KOPT-K1 (cell line): ENCODE data around the gene PIAS1.
A peak's percentile ranks its signal among the peaks of the same experiment; 100 is the strongest.
"Not testable (repeated sequence)": the region's sequence is repeated elsewhere in the genome, so short reads cannot be mapped to it uniquely, and the experiment has no call there.

ENCODE experiments used
- H3K27ac ChIP-seq: fragments of 200-600 bp; sonication (generic); 2 replicates; pipeline ENCODE4 v1.5.1; 2016; ENCODE audit warnings: antibody characterized with exemption, mild to moderate bottlenecking, low read depth, low read length; ENCODE audit not compliant: poor library complexity, severe bottlenecking
- H3K36me3 ChIP-seq: fragments of 200-600 bp; sonication (generic); 2 replicates; pipeline ENCODE4 v1.5.1; 2017; ENCODE audit warnings: antibody characterized with exemption, mild to moderate bottlenecking, low read length, moderate library complexity; ENCODE audit not compliant: insufficient read depth
- H3K9me3 ChIP-seq: fragments of 200-600 bp; sonication (generic); 2 replicates; pipeline ENCODE4 v1.5.1; 2017; ENCODE audit warnings: antibody characterized with exemption, low read length, mild to moderate bottlenecking; ENCODE audit not compliant: insufficient read depth, poor library complexity, severe bottlenecking

The PIAS1 gene

DNA sequence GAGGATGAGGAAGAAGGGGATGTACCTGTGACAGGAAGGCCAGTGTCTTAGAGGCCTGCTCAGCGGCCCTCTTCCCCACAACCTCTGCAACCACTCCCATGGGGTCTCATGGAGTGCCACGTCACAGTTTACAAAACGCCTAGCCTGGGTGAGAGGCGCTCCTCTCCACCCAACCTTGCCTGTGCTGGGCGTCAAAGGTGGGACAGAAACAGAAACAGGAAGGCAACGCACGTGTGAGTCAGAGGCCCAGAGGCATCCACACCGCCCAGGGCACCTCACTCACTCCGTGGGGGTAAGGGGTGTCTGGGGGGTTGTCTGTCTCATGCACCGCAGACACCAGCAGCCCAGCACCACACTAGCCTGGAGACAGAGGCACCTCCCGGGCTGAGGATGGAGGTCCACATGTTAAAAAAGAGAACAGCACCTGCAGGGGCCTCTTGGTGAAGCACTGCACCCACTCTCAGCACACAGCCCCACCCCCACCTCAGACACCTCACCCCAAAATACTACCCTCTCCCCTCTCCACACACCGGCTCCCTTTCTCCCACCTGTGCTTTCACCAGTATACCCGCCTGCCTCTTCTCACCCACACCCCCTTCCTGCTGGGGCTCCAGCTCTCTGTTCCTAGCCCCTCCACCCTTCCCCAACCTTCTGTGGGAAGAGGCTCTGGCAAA is 155.8 kb downstream of the PIAS1 start:
- Histone ChIP-seq H3K36me3 (peaks cover 71% of the 10 kb centered on the region; the same call in 1 of the 2 replicates), H3K27ac (peak overlapping the region; percentile 73), H3K9me3 (no peaks in the 10 kb centered on the region)

DNA sequence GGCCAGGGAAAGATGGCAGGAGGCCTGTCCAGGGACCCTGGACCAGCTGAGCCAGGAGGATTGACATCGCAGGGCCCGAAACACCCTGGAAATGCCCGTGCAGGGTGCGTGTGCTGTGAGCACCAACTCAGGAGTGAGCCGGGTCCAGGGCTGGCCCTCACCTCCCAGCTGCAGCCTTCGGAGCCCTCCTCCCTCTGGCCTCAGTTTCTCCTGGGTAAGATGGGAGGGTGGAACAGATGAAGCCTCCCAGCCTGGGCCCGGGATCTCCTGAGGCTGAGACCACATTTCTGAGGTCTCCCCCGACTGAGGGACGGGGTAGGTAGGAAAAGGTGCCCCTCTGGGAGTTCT is 156.3 kb downstream of the PIAS1 start:
- Histone ChIP-seq H3K27ac (peak overlapping the region; percentile 73), H3K36me3 (peaks cover 71% of the 10 kb centered on the region), H3K9me3 (no peaks in the 10 kb centered on the region)

- Histone ChIP-seq H3K27ac (peak overlapping the region; percentile 73), H3K9me3 (no peaks in the 10 kb centered on the region), H3K36me3 (peaks cover 71% of the 10 kb centered on the region)
Measured at GRCh38 chr15:68210821-68211655, 156.9 kb downstream of the PIAS1 start.

DNA sequence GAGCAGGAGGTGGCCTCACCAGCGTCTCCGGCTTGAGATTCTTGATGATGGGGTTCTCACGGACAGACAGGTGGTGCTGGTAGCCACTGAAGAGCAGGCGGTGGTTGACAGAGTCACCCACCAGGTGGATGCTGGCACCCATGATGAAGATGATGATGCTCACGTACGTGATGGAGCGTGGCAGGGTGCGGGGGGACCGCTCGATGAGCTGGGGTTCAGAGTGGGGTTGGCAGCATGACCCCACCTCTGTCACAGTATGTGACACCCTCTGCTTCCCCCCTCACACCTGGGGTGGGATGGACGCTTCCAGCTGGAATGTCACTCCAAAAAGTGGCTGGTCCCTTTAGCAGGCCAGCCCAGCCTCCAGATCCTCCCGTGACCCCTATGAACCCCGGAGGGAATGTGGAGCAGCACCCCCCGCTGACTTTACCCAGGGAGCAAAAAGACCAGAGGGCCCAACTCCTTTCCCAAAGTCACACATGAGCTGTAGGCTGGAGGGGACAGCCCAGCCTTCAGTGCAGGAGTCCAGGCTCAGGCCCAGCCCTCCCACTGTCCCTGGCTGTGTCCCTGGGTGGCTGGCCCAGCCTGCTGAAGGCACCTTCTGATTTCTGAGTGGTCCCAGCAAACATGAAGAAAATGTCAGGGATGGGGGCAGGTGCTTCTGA is 157.7 kb downstream of the PIAS1 start:
- H3K27ac ChIP-seq, result no peak overlapping the region
- peaks cover 71% of the 10 kb centered on the region for H3K36me3 ChIP-seq
- H3K9me3 ChIP-seq, result no peaks in the 10 kb centered on the region

DNA sequence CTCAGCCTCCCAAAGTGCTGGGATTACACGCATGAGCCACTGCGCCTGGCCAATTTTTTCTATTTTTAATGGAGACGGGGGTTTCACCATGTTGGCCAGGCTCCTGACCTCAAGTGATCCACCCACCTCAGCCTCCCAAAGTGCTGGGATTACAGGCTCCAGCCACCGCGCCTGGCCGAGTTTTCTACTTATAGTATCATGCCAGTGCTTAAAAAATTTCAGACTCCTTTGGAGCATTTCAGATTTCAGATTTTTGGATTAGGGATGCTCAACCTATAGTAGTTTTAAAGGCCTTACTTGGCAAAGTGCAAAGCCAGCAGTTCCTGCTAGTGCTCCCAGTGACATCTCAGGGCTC is 159.4 kb downstream of the PIAS1 start:
- H3K9me3 ChIP-seq, H3K27ac ChIP-seq: not testable (repeated sequence)
- H3K36me3 ChIP-seq, result peaks cover 78% of the 10 kb centered on the region

DNA sequence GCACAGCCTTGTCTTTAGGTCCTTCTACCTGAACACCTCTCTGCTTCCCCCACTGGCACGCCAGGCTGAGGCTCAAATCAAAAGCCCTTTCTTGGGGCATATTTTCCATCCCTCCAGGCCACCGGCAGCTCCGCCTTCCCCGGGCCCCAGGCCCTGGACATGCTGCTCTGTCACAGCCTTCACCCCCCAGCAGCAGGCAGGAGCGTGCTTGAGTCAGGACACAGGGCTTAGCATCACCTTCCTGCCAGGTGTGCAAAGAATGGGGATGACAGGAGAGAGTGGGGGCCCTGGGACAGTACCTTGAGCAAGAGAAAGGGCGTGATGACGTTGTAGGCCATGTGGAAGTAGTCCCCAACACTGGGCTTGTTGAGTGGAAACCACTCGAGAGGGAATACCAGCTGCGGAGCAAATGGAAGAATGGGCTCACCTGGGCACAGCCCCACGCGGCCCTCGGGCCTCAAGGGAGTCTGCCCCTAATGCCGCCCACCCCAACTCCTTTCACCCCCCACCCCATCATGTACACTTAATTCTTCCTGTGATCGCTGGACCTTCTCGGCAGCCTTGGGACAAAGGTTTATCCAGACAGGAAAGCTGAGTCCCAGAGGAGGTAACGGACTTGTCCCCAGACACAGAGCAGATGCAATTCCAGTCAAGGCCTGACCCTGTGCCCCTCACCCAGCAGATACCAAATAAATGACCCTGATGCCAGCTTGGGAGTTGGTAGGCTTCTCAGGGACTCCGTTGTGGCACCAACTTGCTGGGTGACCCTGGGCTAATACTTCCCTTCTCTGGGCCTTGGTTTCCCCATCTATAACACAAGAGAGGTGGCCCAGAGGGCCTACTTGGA is 160.1 kb downstream of the PIAS1 start:
- Histone ChIP-seq H3K36me3 (peaks cover 84% of the 10 kb centered on the region), H3K9me3 (no peaks in the 10 kb centered on the region), H3K27ac (no peak overlapping the region)

DNA sequence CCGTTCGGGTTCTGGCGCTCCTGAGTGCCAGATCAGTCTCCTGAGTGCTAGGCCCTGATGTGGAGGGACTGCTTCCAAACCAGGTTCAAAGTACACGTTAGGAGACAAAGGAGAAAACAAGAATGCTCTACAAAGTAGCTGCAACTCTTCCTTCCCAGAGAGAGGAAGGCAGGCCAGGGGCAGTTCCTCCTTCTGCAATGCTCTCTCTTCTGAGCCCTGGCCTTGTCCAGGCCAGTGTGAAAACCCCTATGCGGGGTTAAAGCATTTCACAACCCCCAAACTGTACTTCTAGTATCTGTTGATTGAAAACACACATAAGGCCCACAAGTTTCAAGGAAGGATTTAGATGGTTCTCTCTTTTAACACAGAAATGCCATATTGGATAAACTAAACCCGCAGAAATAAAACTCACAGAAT is 160.7 kb downstream of the PIAS1 start:
- H3K27ac ChIP-seq, result no peak overlapping the region
- no peaks in the 10 kb centered on the region for H3K9me3 ChIP-seq
- H3K36me3 ChIP-seq, result peaks cover 87% of the 10 kb centered on the region

GRCh38 chr15:68217341-68217740 is 163.2 kb downstream of the PIAS1 start:
- Histone ChIP-seq H3K9me3 (no peaks in the 10 kb centered on the region), H3K36me3 (peaks cover 70% of the 10 kb centered on the region), H3K27ac (no peak overlapping the region)

- H3K9me3 ChIP-seq, result peaks cover 5% of the 10 kb centered on the region
- no peak overlapping the region for H3K27ac ChIP-seq
- H3K36me3 ChIP-seq, result peaks cover 73% of the 10 kb centered on the region
Measured at GRCh38 chr15:68218331-68218730, 164.2 kb downstream of the PIAS1 start.

- Histone ChIP-seq H3K27ac (no peak overlapping the region), H3K9me3 (peaks cover 5% of the 10 kb centered on the region), H3K36me3 (peaks cover 71% of the 10 kb centered on the region)
Measured at GRCh38 chr15:68218847-68219798, 165.0 kb downstream of the PIAS1 start.

- Histone ChIP-seq H3K27ac (no peak overlapping the region), H3K9me3 (peaks cover 5% of the 10 kb centered on the region), H3K36me3 (peaks cover 58% of the 10 kb centered on the region)
Measured at GRCh38 chr15:68220489-68220888, 166.4 kb downstream of the PIAS1 start.

DNA sequence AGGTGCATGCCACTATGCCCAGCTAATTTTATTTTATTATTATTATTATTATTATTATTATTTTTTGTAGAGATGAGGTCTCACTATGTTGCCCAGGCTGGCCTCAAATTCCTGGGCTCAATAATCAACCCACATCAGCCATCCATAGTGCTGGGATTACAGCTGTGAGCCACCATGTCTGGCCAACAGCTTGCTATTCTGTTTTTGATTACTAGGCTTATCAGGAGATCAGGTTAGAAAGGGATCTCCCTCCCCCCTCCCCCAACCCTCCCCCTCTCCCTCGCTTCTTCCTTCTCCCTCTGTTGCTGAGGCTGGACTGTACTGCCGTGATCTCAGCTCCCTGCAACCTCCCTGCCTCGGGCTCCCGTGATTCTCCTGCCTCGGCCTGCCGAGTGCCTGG is 166.9 kb downstream of the PIAS1 start:
- H3K36me3 ChIP-seq, result peaks cover 53% of the 10 kb centered on the region
- H3K9me3 ChIP-seq, result peaks cover 5% of the 10 kb centered on the region
- H3K27ac ChIP-seq, result no peak overlapping the region

GRCh38 chr15:68221530-68222431 is 167.7 kb downstream of the PIAS1 start:
- not testable (repeated sequence) for H3K9me3 ChIP-seq, H3K27ac ChIP-seq
- peaks cover 45% of the 10 kb centered on the region for H3K36me3 ChIP-seq
